Thymus (tissue), 11 donors: ENCODE measurements around the gene CPNE2. TPM values are rescaled to one million over a fixed set of nuclear protein-coding genes. Genes with fewer than 3 reads are reported as not detected.

ENCODE experiments used
- DNase-seq, 9 donors: peaks; one replicate each; pipeline ENCODE4 v3.0.0-alpha.2; 2013; ENCODE audit warnings: low spot score in 9 of 9, low read depth in 6 of 9, missing footprints in 1 of 9
- H3K27ac ChIP-seq, 2 donors: one replicate each; pipeline ENCODE4 v1.5.1; 2013; ENCODE audit warnings: control low read depth in 1 of 2, low read depth in 1 of 2, low read length in 1 of 2, mild to moderate bottlenecking in 1 of 2, moderate library complexity in 1 of 2
- H3K27me3 ChIP-seq, 2 donors: one replicate each; pipeline ENCODE4 v1.5.1; 2013; ENCODE audit warnings: low read length in 1 of 2; ENCODE audit not compliant: control insufficient read depth in 2 of 2, insufficient read depth in 1 of 2
- H3K36me3 ChIP-seq, 2 donors: one replicate each; pipeline ENCODE4 v1.5.1; 2013; ENCODE audit warnings: low read length in 1 of 2, mild to moderate bottlenecking in 1 of 2, moderate library complexity in 1 of 2; ENCODE audit not compliant: control insufficient read depth in 2 of 2, insufficient read depth in 2 of 2
- H3K4me1 ChIP-seq, 2 donors: one replicate each; pipeline ENCODE4 v1.5.1; 2013; ENCODE audit warnings: low read length in 2 of 2; ENCODE audit not compliant: control insufficient read depth in 2 of 2, insufficient read depth in 2 of 2
- H3K4me3 ChIP-seq, 2 donors: one replicate each; pipeline ENCODE4 v1.5.1; 2013; ENCODE audit warnings: low read length in 2 of 2, control low read depth in 1 of 2, mild to moderate bottlenecking in 1 of 2
- H3K9me3 ChIP-seq, 2 donors: one replicate each; pipeline ENCODE4 v1.5.1; 2013; ENCODE audit warnings: low read length in 1 of 2, mild to moderate bottlenecking in 1 of 2; ENCODE audit not compliant: control insufficient read depth in 2 of 2, insufficient read depth in 1 of 2
- WGBS: extraction: QIAGEN DNeasy Blood & Tissue Kit; methylation state at CpG from one replicate; pipeline ENCODE4 v1.1.7; 2013; 5-methylcytosine and 5-hydroxymethylcytosine counted together
- polyA plus RNA-seq: library from polyadenylated mRNA; stranded (reverse); fragments of 200-250 nt; gene quantifications from one replicate; pipeline ENCODE4 v1.2.3, GENCODE V29; 2013
- total RNA-seq: library from RNA; stranded (reverse); fragments of 120-200 nt; gene quantifications from one replicate; pipeline ENCODE4 v1.2.4, GENCODE V29; 2013
- donor health status: healthy.

Gene CPNE2
- total and polyA plus RNA-seq, 2 donors = 6.5 to 27.5 TPM

DNA sequence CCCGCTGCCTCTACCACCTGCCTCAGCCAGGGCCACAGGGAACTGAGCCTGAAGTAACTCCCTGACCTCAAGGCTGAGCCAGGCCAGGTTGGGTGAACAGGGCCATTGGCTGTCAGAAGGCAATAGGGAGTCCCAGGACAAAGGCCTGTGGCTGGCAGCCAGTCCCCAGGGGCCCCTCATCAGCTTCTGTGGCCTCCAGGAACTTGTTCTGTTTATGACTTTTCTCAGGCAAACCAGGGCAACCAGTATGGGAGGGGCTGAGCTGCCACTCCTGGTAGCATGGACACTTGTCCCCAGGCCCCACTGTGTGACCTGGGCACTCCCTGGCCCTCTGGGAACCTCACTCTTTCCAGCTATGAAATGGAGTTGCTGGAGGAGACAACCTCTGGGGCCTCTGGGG is 40.1 kb downstream of the CPNE2 start:
- no peak for DNase-seq
- Histone ChIP-seq H3K9me3 (no peaks in the 10 kb centered on the region), H3K27ac (no peak overlapping the region), H3K4me1 (peaks cover 12 to 46% of the 10 kb centered on the region in 2 donors), H3K27me3 (no peaks in the 10 kb centered on the region), H3K36me3 (no peaks in the 10 kb centered on the region), H3K4me3 (no peak overlapping the region)
- 97% methylated on average over 1 of the region's 1 CpG for WGBS

- DNase-seq = no peak
- Histone ChIP-seq H3K4me3 (no peak overlapping the region), H3K9me3 (no peaks in the 10 kb centered on the region), H3K4me1 (peaks cover 12 to 46% of the 10 kb centered on the region in 2 donors), H3K27me3 (no peaks in the 10 kb centered on the region), H3K36me3 (no peaks in the 10 kb centered on the region), H3K27ac (no peak overlapping the region)
- 72% methylated on average over 4 of the region's 4 CpGs for WGBS
Measured at GRCh38 chr16:57133031-57133430, 40.6 kb downstream of the CPNE2 start.

- Histone ChIP-seq H3K4me1 (peaks cover 12 to 42% of the 10 kb centered on the region in 2 donors), H3K27ac (peak overlapping the region; percentile 55 to 89), H3K27me3 (no peaks in the 10 kb centered on the region), H3K4me3 (no peak overlapping the region), H3K36me3 (no peaks in the 10 kb centered on the region), H3K9me3 (no peaks in the 10 kb centered on the region)
- 95% methylated on average over 10 of the region's 10 CpGs for WGBS
- DNase-seq = no peak
Measured at GRCh38 chr16:57133886-57134285, 41.5 kb downstream of the CPNE2 start.

GRCh38 chr16:57134982-57135381 is 42.6 kb downstream of the CPNE2 start:
- H3K27me3 ChIP-seq = no peaks in the 10 kb centered on the region
- peak overlapping the region; percentile 1 to 29 for H3K4me3 ChIP-seq
- peak in 7 of 9 donors; percentile 29 to 78 (median 41) for DNase-seq
- H3K36me3 ChIP-seq = no peaks in the 10 kb centered on the region
- H3K9me3 ChIP-seq = no peaks in the 10 kb centered on the region
- peak overlapping the region; percentile 55 to 89 for H3K27ac ChIP-seq
- H3K4me1 ChIP-seq = peaks cover 12 to 38% of the 10 kb centered on the region in 2 donors
- WGBS = 8% methylated on average over 2 of the region's 2 CpGs

DNA sequence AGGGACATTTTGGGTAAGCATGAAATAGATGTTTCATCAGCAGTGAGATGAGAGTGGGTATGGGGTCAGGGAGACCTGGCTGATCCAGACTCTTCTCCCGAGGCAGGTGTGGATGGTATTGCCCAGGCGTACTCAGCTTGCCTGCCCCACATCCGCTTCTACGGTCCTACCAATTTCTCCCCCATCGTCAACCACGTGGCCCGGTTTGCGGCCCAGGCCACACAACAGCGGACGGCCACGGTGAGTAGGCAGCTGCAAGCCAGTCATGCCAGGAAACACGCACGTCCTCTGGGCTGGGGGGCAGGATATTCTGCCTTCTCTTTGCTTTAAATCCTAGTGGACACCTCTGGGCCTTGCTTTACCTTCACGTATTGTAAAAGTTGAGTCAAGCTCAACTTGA is 44.7 kb downstream of the CPNE2 start:
- Histone ChIP-seq H3K4me3 (no peak overlapping the region), H3K4me1 (peaks cover 22 to 52% of the 10 kb centered on the region in 2 donors), H3K27me3 (no peaks in the 10 kb centered on the region), H3K9me3 (no peaks in the 10 kb centered on the region), H3K36me3 (no peaks in the 10 kb centered on the region), H3K27ac (no peak overlapping the region)
- WGBS = 88% methylated on average over 14 of the region's 14 CpGs
- DNase-seq = no peak

DNA sequence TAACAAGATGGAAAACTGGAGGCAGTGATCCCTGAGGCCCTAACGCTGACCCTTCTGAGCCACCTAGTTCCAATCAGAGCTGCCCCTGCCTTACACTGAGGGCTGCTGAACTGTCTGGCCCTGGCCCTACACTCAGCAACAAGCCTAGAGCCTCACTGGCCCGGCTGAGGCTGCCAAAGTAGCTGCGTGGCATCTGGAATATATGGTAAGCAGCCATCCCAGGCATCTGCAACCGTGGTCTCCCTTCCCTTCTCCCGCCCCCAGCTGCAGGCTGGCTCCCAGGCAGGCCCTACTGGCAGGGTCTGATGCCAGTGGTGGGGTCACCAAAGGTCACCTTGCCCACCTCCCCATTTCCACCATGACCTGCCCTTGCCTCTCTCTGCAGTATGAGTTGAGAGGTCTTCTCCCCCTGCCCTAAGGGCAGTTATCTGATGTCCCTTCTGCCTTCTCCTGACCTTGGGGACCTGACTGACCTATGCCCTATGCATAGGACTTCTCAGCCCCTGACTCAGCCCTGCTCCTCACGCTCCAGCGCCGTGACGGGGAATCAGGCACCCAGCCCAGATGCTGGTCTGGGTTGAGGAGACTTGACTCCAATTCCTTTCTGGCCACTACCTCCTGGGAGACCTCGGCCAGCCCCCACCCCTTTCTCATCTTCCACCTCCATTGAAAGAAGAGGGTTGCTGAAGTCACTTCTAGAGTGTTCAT is 45.3 kb downstream of the CPNE2 start:
- WGBS = 86% methylated on average over 10 of the region's 10 CpGs
- Histone ChIP-seq H3K27me3 (no peaks in the 10 kb centered on the region), H3K36me3 (no peaks in the 10 kb centered on the region), H3K4me1 (peaks cover 29 to 52% of the 10 kb centered on the region in 2 donors), H3K27ac (no peak overlapping the region), H3K9me3 (no peaks in the 10 kb centered on the region), H3K4me3 (no peak overlapping the region)
- DNase-seq = no peak

DNA sequence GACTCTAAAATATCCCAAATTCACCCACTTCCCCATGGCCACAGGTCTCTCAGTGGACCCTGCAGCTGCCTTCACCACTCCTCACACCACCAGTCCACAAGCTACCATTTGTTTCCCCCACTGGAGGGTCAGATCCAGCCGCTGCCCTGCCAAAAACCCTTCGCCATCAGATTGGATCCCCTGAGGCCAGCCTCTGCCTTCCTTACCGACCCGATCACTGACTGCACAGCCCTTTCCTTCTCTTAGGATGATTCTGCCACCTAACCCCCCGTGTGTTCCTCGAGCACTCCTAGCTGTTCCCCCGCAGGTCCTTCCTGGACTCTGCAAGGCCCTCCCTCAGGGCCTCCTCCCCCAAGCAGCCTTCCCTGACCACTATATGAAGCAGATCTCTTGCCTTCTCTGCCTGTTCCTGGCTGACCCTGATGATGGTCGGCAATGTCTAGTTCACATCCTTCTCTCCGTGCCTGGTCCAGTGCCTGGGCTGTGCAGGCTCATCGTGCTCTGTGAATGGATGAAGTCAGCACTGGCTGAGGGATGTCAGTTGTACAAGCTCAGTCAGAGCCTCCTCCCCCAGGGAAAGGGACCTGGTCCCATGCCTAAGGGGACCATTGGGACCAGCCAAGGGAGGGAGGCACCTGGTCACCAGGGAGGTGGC is 46.0 kb downstream of the CPNE2 start:
- Histone ChIP-seq H3K27me3 (no peaks in the 10 kb centered on the region), H3K27ac (no peak overlapping the region), H3K4me3 (no peak overlapping the region), H3K36me3 (no peaks in the 10 kb centered on the region), H3K4me1 (peaks cover 35 to 55% of the 10 kb centered on the region in 2 donors), H3K9me3 (no peaks in the 10 kb centered on the region)
- DNase-seq = no peak
- WGBS = 94% methylated on average over 10 of the region's 10 CpGs

DNA sequence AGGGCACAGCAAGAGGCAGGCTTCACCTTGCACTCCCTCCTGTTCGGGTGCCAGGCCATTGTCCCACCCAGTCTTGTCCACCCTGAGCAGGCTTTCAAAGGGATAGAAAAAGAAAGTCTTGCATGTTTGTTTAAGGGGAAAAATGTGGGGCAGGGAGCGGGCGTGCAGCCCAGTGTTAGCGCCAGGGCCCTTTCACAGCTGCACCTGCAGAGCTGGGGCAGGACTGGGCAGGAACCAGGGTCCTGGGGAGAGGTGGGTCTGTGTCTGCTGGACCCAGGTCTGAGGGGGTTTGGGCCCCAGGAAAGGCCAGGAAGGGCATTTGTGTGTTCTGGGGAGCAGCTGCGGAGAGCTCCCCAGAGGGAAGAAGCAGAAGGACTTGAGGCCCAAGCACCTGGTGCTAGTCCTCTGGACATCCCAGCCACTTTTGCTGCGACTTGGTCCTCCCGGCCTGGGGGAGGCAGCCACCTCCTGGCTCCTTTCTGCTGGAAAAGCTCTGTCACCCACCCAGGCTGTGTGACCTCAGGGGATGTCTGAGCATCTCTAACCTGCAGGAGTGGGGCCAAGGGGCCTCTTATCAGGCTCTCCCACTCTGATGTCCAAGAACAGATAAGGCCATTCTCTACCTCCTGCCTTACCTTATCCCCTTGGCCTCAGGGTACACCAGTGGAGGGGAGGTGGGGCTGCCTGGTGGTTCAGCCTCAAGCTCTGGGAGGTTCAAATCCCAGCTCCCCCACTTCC is 48.7 kb downstream of the CPNE2 start:
- Histone ChIP-seq H3K4me3 (no peak overlapping the region), H3K36me3 (no peaks in the 10 kb centered on the region), H3K27me3 (no peaks in the 10 kb centered on the region), H3K27ac (peak overlapping the region; percentile 76 to 89), H3K9me3 (no peaks in the 10 kb centered on the region), H3K4me1 (peaks cover 23 to 55% of the 10 kb centered on the region in 2 donors)
- 94% methylated on average over 7 of the region's 7 CpGs for WGBS
- no peak for DNase-seq
